HuH-7.5 (cell line): Measurements from ENCODE around the gene ZNF513.
"Not testable (repeated sequence)": the region's sequence is repeated elsewhere in the genome, so short reads cannot be mapped to it uniquely, and the experiment has no call there.

ENCODE experiments used
- DNase-seq: peaks from one replicate; pipeline ENCODE4 v3.0.0; 2011; ENCODE audit warnings: low spot score

ZNF513 gene, protein sequence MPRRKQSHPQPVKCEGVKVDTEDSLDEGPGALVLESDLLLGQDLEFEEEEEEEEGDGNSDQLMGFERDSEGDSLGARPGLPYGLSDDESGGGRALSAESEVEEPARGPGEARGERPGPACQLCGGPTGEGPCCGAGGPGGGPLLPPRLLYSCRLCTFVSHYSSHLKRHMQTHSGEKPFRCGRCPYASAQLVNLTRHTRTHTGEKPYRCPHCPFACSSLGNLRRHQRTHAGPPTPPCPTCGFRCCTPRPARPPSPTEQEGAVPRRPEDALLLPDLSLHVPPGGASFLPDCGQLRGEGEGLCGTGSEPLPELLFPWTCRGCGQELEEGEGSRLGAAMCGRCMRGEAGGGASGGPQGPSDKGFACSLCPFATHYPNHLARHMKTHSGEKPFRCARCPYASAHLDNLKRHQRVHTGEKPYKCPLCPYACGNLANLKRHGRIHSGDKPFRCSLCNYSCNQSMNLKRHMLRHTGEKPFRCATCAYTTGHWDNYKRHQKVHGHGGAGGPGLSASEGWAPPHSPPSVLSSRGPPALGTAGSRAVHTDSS

DNA sequence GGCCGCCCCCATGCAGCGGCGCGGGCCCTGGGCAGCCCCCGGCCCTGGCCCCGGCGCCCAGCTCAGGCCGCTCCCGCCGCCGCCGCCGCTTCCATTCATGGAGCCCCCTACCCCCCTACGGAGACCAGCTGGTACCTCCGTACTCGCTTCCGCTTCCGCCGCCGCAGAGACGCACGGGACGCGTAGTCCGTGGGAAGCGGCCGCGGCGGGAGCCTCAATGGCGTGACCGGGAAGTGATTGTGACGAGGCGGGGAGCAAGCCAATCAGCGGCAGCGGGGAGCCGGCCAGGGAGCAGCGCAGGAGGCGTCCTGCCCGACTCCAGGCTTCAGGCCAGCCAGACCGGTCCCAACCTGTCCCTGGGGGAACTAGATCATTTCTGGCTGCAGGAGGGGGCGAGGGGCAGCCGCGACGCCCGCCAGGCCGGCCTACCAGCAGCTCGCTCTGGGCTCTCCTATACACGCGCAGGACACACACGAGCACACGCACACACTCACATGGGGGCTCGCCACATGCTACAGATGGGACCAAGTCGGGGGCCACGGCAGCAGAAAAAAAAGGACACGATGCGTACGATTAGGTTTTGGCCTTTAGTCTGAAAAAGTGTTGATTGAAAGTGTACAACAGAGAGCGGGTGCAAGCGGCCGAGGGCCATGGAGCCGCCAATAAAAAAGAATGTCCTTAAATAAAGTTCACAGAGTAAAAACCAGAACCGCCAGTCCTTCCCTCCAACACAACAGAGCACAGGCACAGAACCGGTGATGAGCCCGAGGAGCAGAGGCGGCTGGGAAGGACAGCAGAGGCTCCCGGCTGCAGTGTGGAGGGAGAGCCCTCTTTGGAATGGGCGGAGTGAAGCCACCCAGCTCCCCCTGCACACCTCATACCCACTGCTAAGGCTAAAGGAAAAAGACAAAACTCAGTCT, at the start of gene ZNF513:
Gene ZNF513, minus strand, starts transcription at position 109 of the 920 bp plus-strand sequence. CDS start 208 bp downstream, outside the sequence.
- no peak for DNase-seq

DNA sequence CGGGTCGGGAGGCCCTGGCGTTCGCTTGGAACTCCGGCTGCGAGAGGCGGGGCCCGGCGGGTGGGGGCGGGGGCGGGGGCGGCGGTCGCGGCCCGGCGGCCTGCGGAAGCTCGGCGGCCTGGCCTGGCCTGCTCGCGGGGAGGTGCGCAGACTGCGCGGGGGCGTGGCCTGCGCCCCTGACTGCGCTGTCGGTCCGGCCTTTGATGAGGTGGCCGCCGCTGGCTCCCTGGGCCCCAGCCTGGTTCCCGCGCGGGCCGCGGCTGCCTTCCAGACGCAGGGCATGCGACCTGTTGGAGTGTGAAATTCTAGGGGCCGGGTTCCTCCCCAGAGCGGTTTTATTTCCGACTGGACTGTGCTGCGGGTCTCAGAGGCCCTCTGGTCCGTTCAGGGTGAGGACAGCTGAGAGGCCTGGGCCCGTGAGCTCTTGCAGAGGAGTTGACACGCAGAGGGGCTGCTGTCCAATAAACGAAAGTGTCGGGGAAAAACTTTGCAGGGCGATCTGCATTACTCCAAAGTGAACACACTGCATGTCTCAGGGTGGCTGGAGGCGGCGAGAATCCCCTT, 48.5 kb upstream of the ZNF513 start:
- DNase-seq = peak; percentile 68

GRCh38 chr2:27428213-27428977, 47.9 kb upstream of the ZNF513 start, which contains the start of gene NRBP1:
Gene NRBP1 (plus strand): TSS chr2:27428631. CDS start chr2:27433274, 4,643 bp downstream.
- DNase-seq = peak; percentile 85

- DNase-seq = no peak
Observed at GRCh38 chr2:27427863-27428212, 47.3 kb upstream of the ZNF513 start.

- DNase-seq = not testable (repeated sequence)
Observed at GRCh38 chr2:27425039-27425438, 44.5 kb upstream of the ZNF513 start.

GRCh38 chr2:27422958-27423357, 42.4 kb upstream of the ZNF513 start:
- no peak for DNase-seq

- DNase-seq = no peak
Observed at GRCh38 chr2:27421660-27422250, 41.2 kb upstream of the ZNF513 start.

DNA sequence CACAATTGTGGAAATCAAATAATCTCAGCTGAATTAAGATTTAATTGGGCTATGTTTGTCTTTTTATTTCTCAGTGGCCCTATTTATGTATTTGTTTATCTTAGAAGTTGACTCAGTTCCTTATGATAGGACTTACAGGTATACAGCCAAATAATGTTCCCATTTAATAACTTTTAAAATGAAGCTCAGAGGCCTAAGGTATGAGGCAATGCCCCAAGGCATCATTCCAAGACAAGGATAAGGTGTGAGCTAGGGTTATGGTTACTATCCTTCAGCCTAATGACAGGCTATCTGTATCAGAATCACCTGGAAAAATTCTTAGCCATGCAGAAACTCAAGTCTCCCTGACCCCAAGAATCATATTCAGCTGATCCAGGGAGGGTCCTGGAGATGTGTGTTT, 40.5 kb upstream of the ZNF513 start:
- no peak for DNase-seq

DNA sequence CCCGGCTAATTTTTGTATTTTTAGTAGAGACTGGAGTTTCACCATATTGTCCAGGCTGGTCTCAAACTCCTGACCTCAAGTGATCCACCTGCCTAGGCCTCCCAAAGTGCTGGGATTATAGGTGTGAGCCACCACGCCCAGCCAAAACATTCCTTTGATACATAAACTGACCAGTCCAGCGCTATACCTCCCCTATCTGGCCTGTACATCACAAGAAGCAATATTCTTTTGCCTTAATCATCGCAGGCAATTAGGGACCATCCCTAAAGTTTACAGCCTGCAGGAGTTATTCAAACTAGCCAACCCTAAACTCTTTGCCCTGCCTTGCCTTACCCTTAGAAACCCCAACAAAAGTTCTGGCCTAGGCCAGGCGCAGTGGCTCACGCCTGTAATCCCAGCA, 35.6 kb upstream of the ZNF513 start:
- no peak for DNase-seq

DNA sequence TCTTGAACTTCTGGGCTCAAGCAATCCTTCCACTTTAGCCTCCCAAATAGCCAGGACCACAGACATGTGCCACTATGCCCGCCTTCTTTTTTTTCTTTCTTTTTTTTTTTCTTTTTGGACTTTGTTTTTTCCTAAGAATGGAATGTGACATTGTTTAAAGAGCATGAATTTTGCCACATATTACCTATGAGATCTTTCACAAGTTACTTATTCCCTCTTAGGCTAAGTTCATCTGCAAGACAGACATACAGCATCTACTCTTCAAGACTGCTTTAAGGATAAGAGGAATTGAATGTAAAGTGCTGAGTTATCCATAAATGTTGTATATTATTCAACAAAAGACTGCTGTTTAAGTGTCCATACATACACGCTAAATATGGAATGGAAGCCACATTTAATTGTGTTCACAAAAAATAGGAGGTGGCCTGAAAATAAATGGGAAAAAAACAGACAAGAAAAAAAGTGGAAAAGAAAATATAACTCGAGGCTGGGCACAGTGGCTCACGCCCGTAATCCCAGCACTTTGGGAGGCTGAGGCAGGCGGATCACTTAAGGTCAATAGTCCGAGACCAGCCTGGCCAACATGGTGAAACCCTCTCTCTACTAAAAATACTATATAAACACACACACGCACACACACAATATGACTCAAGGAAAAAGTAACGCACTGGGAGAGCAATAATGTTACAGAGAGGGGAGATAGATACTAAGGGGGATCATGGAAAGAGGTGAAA, 32.1 kb upstream of the ZNF513 start:
- DNase-seq = no peak

- peak; percentile 70 for DNase-seq
Observed at GRCh38 chr2:27409321-27410073, 29.0 kb upstream of the ZNF513 start, which contains the start of gene PPM1G. Gene PPM1G (minus strand): TSS chr2:27409591. CDS start chr2:27409422, 169 bp downstream.

DNA sequence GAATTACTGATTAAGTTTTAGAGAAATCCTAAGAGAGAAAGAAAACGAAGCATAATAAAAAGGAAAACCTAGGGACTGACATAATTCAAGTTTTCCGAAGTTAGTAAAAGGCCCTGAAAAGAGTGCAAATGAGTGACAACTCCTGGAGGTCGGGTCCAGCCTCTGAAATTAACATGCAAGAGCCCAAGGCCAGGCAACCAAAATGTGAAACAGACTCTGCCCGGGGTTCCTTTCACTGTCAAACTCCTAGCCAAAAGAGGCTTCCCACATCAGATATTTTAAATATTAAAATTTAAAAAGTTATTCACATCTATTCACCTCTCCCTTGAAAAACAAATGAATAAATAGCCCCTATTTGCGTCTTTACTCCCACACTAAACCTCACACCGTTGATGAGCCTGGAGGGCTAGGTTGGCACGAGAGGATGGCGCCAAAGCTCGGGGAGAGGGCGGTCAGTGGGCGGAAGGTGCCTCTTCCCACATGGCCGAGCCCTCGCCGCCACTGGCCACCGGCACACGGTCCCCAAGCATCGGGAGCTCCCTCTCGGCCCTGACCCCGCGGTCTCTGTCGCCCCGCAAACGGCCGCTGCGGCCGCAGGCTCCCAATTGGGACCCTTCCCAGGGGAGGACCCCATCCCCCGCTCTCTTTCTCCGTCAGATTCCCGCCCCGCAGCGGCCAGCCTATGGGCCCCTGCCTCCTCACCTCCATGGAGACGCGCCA, 28.2 kb upstream of the ZNF513 start:
- DNase-seq = no peak

- peak; percentile 59 for DNase-seq
Observed at GRCh38 chr2:27407798-27408491, 27.4 kb upstream of the ZNF513 start.

- DNase-seq = no peak
Observed at GRCh38 chr2:27400348-27401135, 20.0 kb upstream of the ZNF513 start.

DNA sequence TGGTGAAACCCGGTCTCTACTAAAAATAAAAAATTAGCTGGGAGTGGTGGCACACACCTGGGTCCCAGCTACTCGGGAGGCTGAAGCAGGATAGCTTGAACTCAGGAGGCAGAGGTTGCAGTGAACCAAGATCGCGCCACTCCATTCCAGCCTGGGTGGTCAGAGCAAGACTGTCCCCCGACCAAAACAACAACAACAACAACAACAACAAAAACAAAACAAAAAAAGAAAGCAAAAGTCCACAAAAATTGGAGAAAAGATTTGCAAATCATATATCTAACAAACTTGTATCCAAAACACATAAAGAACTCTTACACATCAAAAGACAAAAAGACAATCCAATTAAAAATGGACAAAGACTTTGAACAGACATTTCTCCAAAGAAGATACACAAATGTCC, 18.4 kb upstream of the ZNF513 start:
- DNase-seq = no peak

GRCh38 chr2:27393225-27393624, 12.7 kb upstream of the ZNF513 start:
- no peak for DNase-seq
